K562 (cell line): ENCODE measurements around the gene AGFG1. TPM values are rescaled to one million over a fixed set of nuclear protein-coding genes. Genes with fewer than 3 reads are reported as not detected.
A peak's percentile ranks its signal among the peaks of the same experiment; 100 is the strongest.

Source experiments
- ELF1 ChIP-seq: fragments of 200-800 bp; sonication (Bioruptor generic); IDR thresholded peaks from 2 replicates; pipeline ENCODE4 v1.6.1; 2016; ENCODE audit warnings: missing genetic modification characterization, missing compliant biosample characterization
- FOXO4 ChIP-seq: fragments of 450-650 bp; formaldehyde crosslinking; IDR thresholded peaks from 2 replicates; pipeline ENCODE4 v1.4.0; 2020; ENCODE audit warnings: mild to moderate bottlenecking, moderate library complexity
- FUS ChIP-seq: fragments of 200-400 bp; formaldehyde crosslinking; optimal IDR thresholded peaks from 2 replicates; pipeline ENCODE3; 2017; ENCODE audit warnings: low read depth, low read length
- HDAC1 ChIP-seq, 2 experiments: fragments of 450-650 bp; IDR thresholded peaks; 2 replicates each; pipeline ENCODE4 v1.6.1; 2016 to 2017; ENCODE audit warnings: inconsistent platforms in 1 of 2, mild to moderate bottlenecking in 1 of 2, moderate library complexity in 1 of 2
- NR2C2 ChIP-seq, 2 experiments: fragments of 200-800 bp in 1 of 2; sonication (Bioruptor generic) in 1 of 2; sonication (generic) in 1 of 2; formaldehyde crosslinking in 1 of 2; IDR thresholded peaks; 2 replicates each; pipeline versions ENCODE4 v1.6.1 to v1.8.0; 2016 to 2022; ENCODE audit warnings: mild to moderate bottlenecking in 1 of 2, missing compliant biosample characterization in 1 of 2, missing genetic modification characterization in 1 of 2, missing genetic modification reagents in 1 of 2
- RFX7 ChIP-seq: fragments of 250-450 bp; sonication (Bioruptor Pico); IDR thresholded peaks from 2 replicates; pipeline ENCODE4 v1.5.1; 2021; ENCODE audit warnings: mild to moderate bottlenecking
- SRSF3 ChIP-seq: fragments of 200-400 bp; formaldehyde crosslinking; IDR thresholded peaks from 2 replicates; pipeline ENCODE4 v1.6.1; 2016; ENCODE audit warnings: mild to moderate bottlenecking, low read length, moderate library complexity; ENCODE audit not compliant: insufficient read depth
- ZNF592 ChIP-seq: fragments of 450-650 bp; IDR thresholded peaks from 2 replicates; pipeline ENCODE4 v1.6.1; 2017; ENCODE audit warnings: antibody characterized with exemption, mild to moderate bottlenecking
- polyA plus RNA-seq, 8 experiments: library from polyadenylated mRNA; depleted of rRNA in 4 of 8; stranded (reverse) in 5 of 8; unstranded in 3 of 8; fragments of >200 nt; fragmentation: Nextera tagmentation in 2 of 8; fragmentation: Illumina TruSeq in 1 of 8; extraction: Ambion mirVana in 2 of 8; extraction: Trizol in 1 of 8; gene quantifications; 2 replicates each; pipeline versions ENCODE4 v1.2.1 to v1.2.3, GENCODE V29; 2011 to 2014; ENCODE audit warnings: inconsistent platforms in 1 of 8, missing spikeins in 1 of 8
- total RNA-seq, 7 experiments: library from RNA; depleted of rRNA in 6 of 7; stranded (reverse); fragments of >200 nt in 6 of 7; fragmentation: Illumina TruSeq in 2 of 7; extraction: Trizol in 2 of 7; gene quantifications; 2 replicates each; pipeline versions ENCODE4 v1.2.1 to v1.2.3, GENCODE V29; 2011 to 2021; ENCODE audit warnings: low replicate concordance in 1 of 7

The AGFG1 gene
- total and polyA plus RNA-seq, 9 of the 15 experiments (the other 6 are each of a cell fraction or from before 2014, with no cell fraction given): 11.2 to 97.5 (median 36.0) TPM

- TF ChIP-seq FOXO4 (CRISPR knock-in tag): no peak
- no peak for TF ChIP-seq FUS
- TF ChIP-seq HDAC1 (IDR thresholded peaks at IDR 0.05): no peak
- TF ChIP-seq ZNF592: no peak
- TF ChIP-seq ELF1 (tag): 0 out of 2 replicates have a peak, but pooled peaks have one; percentile 16
- no peak for TF ChIP-seq NR2C2 (CRISPR knock-in tag; IDR thresholded peaks at IDR 0.05)
- TF ChIP-seq NR2C2 (tag; IDR thresholded peaks at IDR 0.05): 0 out of 2 replicates have a peak, but pooled peaks have one; percentile 31
- TF ChIP-seq RFX7 (CRISPR knock-in tag): no peak
- TF ChIP-seq SRSF3: no peak
These were observed 537 bp downstream of the AGFG1 start (continued) for GRCh38 chr2:227472265-227473121.
